ENCODE results near the gene SLC7A1.

- no peak for TF ChIP-seq CTCF (IDR thresholded peaks at IDR 0.05)
- TF ChIP-seq POLR2A (IDR thresholded peaks at IDR 0.05) = no peak
These were observed 119.4 kb downstream of the SLC7A1 start for GRCh38 chr13:29476046-29476445.

Data from breast epithelium (tissue), 3 donors.